Panc1 (cell line): ENCODE measurements around the gene SMARCA5. TPM values are rescaled to one million over a fixed set of nuclear protein-coding genes. Genes with fewer than 3 reads are reported as not detected.

Experiments used
- ATAC-seq: fragments of 200-7000 bp; cut with Tn5 transposase; 2 replicates; pipeline ENCODE4 v1.9.1; 2020; ENCODE audit warnings: mild to moderate bottlenecking, moderate library complexity
- BruUV-seq: library from RNA; stranded (reverse); fragments of 400-500 nt; replicated peaks from 2 replicates; lab custom pipeline; 2021; lab: Mats Ljungman, UMichigan
- CTCF ChIA-PET: fragments of 300-600 bp; sonication (Branson Sonifier 250); formaldehyde crosslinking; loops from one replicate; lab custom pipeline; 2022; ENCODE audit warnings: antibody characterized with exemption; lab: Charles Lee
- POLR2A ChIA-PET: fragments of 300-600 bp; sonication (Branson Sonifier 250); formaldehyde crosslinking; loops from one replicate; lab custom pipeline; 2022; ENCODE audit warnings: antibody characterized with exemption; lab: Charles Lee
- DNase-seq: peaks from one replicate; pipeline ENCODE4 v3.0.0-alpha.2; 2010; ENCODE audit warnings: low read depth, low spot score
- H3K27ac ChIP-seq: 2 replicates; pipeline ENCODE4 v1.5.1; 2011; ENCODE audit warnings: mild to moderate bottlenecking, low read length, inconsistent platforms
- H3K27me3 ChIP-seq: fragments of 200-500 bp; sonication (Bioruptor generic); 2 replicates; pipeline ENCODE4 v1.6.0; 2014; ENCODE audit warnings: low read length, inconsistent platforms; ENCODE audit not compliant: control insufficient read depth, insufficient read depth
- H3K36me3 ChIP-seq: fragments of 200-500 bp; sonication (Bioruptor generic); 2 replicates; pipeline ENCODE4 v1.5.1; 2014; ENCODE audit warnings: inconsistent platforms, mild to moderate bottlenecking, low read length, moderate library complexity; ENCODE audit not compliant: control insufficient read depth, insufficient read depth
- H3K4me1 ChIP-seq: 2 replicates; pipeline ENCODE4 v1.5.1; 2011; ENCODE audit warnings: inconsistent platforms, mild to moderate bottlenecking, low read length, moderate library complexity; ENCODE audit not compliant: control insufficient read depth, insufficient read depth
- H3K4me3 ChIP-seq, 2 experiments: 2 replicates each; pipeline ENCODE4 v1.5.1; 2011 to 2012; ENCODE audit warnings: low read depth in 2 of 2, low read length in 2 of 2, mild to moderate bottlenecking in 2 of 2, inconsistent platforms in 1 of 2, moderate library complexity in 1 of 2
- H3K9me3 ChIP-seq: fragments of 200-500 bp; sonication (Bioruptor generic); 2 replicates; pipeline ENCODE4 v1.5.1; 2014; ENCODE audit warnings: low read depth, mild to moderate bottlenecking, inconsistent platforms, low read length, moderate library complexity; ENCODE audit not compliant: control insufficient read depth, insufficient read depth
- CTCF ChIP-seq: fragments of 450-650 bp; IDR thresholded peaks from 2 replicates; pipeline ENCODE4 v1.5.1; 2017; ENCODE audit warnings: mild to moderate bottlenecking
- POLR2AphosphoS5 ChIP-seq: IDR thresholded peaks from 2 replicates; pipeline ENCODE4 v1.6.1; 2012; ENCODE audit warnings: mild to moderate bottlenecking, low read depth, low read length, moderate library complexity
- REST ChIP-seq, 2 experiments: IDR thresholded peaks; 2 replicates each; pipeline ENCODE4 v1.6.1; 2011 to 2012; ENCODE audit warnings: low read depth in 2 of 2, control low read depth in 1 of 2, low read length in 1 of 2, mild to moderate bottlenecking in 1 of 2, moderate library complexity in 1 of 2; ENCODE audit not compliant: insufficient read depth in 1 of 2
- SIN3A ChIP-seq: IDR thresholded peaks from 2 replicates; pipeline ENCODE4 v1.6.1; 2012; ENCODE audit warnings: low read depth, mild to moderate bottlenecking, low read length, moderate library complexity, borderline replicate concordance; ENCODE audit not compliant: insufficient read depth
- TCF7L2 ChIP-seq: IDR thresholded peaks from 2 replicates; pipeline ENCODE4 v1.6.1; 2011; ENCODE audit warnings: mild to moderate bottlenecking, low read depth, low read length, inconsistent platforms
- in situ Hi-C: cut with HindIII; loops from 2 replicates; pipeline ENCODE4 v1.10.0; 2016; ENCODE audit warnings: low sequenced_read_pairs, low pct_unique_long_range_greater_than_20kb
- intact Hi-C: fragments of 100-400 bp; cut with micrococcal nuclease; formaldehyde crosslinking; loops from one replicate; pipeline ENCODE4 v1.10.0; 2022; ENCODE audit not compliant: unreplicated experiment
- total RNA-seq: library from RNA; stranded (reverse); gene quantifications from one replicate; pipeline ENCODE4 v1.2.1, GENCODE V29; 2021; ENCODE audit not compliant: unreplicated experiment

SMARCA5 gene
- total RNA-seq, 1 experiment from 2014 or later = 29.9 TPM

DNA sequence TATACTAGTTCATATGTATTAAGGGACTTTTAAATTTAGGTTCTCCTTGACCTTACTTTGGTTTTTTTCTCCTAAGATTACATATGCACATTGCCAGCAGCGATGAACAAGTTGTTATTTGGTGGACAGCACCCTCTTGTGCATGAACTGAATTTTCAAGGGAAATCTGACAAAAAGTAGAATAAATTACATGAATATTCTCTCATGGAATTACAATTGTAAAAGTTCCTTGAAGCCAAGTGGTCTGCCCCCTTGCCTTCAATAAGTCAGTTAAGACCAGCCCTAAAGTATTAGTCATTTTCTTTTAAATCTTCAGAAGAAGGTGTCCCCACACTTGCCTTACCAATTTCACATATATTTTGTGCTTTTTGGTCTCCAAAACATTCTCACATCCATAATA is 30.7 kb upstream of the SMARCA5 start:
- H3K4me1 ChIP-seq = no peaks in the 10 kb centered on the region
- BruUV-seq = no TSS peak
- H3K27me3 ChIP-seq = no peaks in the 10 kb centered on the region
- DNase-seq (peak; percentile 2), ATAC-seq (no peak)
- POLR2A ChIA-PET = no interaction called here
- no peak overlapping the region for H3K27ac ChIP-seq
- CTCF ChIA-PET = no interaction called here
- peak; percentile 37; the same call in 1 of the 2 replicates for TF ChIP-seq CTCF
- TF ChIP-seq REST (IDR thresholded peaks at IDR 0.05; ENCODE audit: insufficient read depth in 1 of 2, low read depth in 2 of 2, low read length in 1 of 2) = no peak
- TF ChIP-seq SIN3A = no peak
- no peaks in the 10 kb centered on the region for H3K36me3 ChIP-seq
- no peaks in the 10 kb centered on the region for H3K9me3 ChIP-seq
- intact Hi-C loops = loop anchor here (5.0 kb wide), 2 partner anchors 86 to 276 kb away; no protein-coding TSS in a partner anchor
- H3K4me3 ChIP-seq = no peak overlapping the region
- in situ Hi-C loops = no loop called here

GRCh38 chr4:143486314-143486713 is 27.2 kb upstream of the SMARCA5 start:
- H3K27ac ChIP-seq = no peak overlapping the region
- ATAC-seq (no peak), DNase-seq (no peak)
- no peaks in the 10 kb centered on the region for H3K27me3 ChIP-seq
- ChIA-PET POLR2A (no interaction called here), CTCF (no interaction called here)
- in situ Hi-C loops = no loop called here
- no peak for TF ChIP-seq TCF7L2
- TF ChIP-seq POLR2AphosphoS5 = no peak
- no peak for TF ChIP-seq CTCF
- no peak for TF ChIP-seq SIN3A
- TF ChIP-seq REST (IDR thresholded peaks at IDR 0.05; ENCODE audit: insufficient read depth in 1 of 2, low read depth in 2 of 2, low read length in 1 of 2) = no peak
- BruUV-seq = no TSS peak
- H3K36me3 ChIP-seq = no peaks in the 10 kb centered on the region
- H3K4me3 ChIP-seq = no peak overlapping the region
- intact Hi-C loops = no loop called here
- no peaks in the 10 kb centered on the region for H3K9me3 ChIP-seq
- no peaks in the 10 kb centered on the region for H3K4me1 ChIP-seq
